Iris pigment epithelial cell (primary cell): ENCODE measurements around the gene TBC1D14.
"Not testable (repeated sequence)": the region's sequence is repeated elsewhere in the genome, so short reads cannot be mapped to it uniquely, and the experiment has no call there.

Source experiments
- DNase-seq: peaks from one replicate; pipeline ENCODE4 v3.0.0-alpha.2; 2011; ENCODE audit warnings: low read depth

TBC1D14 gene

GRCh38 chr4:6890971-6891370 is 18.7 kb upstream of the TBC1D14 start:
- not testable (repeated sequence) for DNase-seq

GRCh38 chr4:6891436-6892170 is 18.0 kb upstream of the TBC1D14 start:
- DNase-seq = peak; percentile 55

GRCh38 chr4:6892190-6892908 is 17.3 kb upstream of the TBC1D14 start:
- peak; percentile 74 for DNase-seq

- no peak for DNase-seq
Observed at GRCh38 chr4:6892909-6893202, 16.8 kb upstream of the TBC1D14 start.

GRCh38 chr4:6893449-6894085 is 16.1 kb upstream of the TBC1D14 start:
- peak; percentile 90 for DNase-seq

- no peak for DNase-seq
Observed at GRCh38 chr4:6894086-6894478, 15.5 kb upstream of the TBC1D14 start.

GRCh38 chr4:6894528-6895498 is 14.8 kb upstream of the TBC1D14 start:
- no peak for DNase-seq

- DNase-seq = no peak
Observed at GRCh38 chr4:6896035-6896434, 13.6 kb upstream of the TBC1D14 start.

GRCh38 chr4:6898763-6899162 is 10.9 kb upstream of the TBC1D14 start:
- DNase-seq = no peak

- no peak for DNase-seq
Observed at GRCh38 chr4:6900181-6900812, 9.3 kb upstream of the TBC1D14 start.

- no peak for DNase-seq
Observed at GRCh38 chr4:6900956-6901355, 8.7 kb upstream of the TBC1D14 start.

GRCh38 chr4:6901669-6902317 is 7.8 kb upstream of the TBC1D14 start:
- DNase-seq = no peak

GRCh38 chr4:6902318-6903042 is 7.1 kb upstream of the TBC1D14 start:
- no peak for DNase-seq

GRCh38 chr4:6905516-6906445 is 3.8 kb upstream of the TBC1D14 start:
- no peak for DNase-seq

GRCh38 chr4:6906486-6906885 is 3.1 kb upstream of the TBC1D14 start:
- not testable (repeated sequence) for DNase-seq

GRCh38 chr4:6907658-6908191 is 1.9 kb upstream of the TBC1D14 start:
- DNase-seq = no peak

GRCh38 chr4:6908432-6909112 is 1.1 kb upstream of the TBC1D14 start:
- DNase-seq = peak; percentile 56

GRCh38 chr4:6909970-6910339 is 329 bp downstream of the TBC1D14 start:
- DNase-seq = no peak
